Measurements from ENCODE around the gene ATXN1. TPM values are rescaled to one million over a fixed set of nuclear protein-coding genes. Genes with fewer than 3 reads are reported as not detected.

The ATXN1 gene
- total RNA-seq, 4 donors from 2014 or later, result 42.4 to 74.9 (median 52.1) TPM

GRCh38 chr6:16496210-16496609, 265.1 kb downstream of the ATXN1 start:
- no peak for DNase-seq (ENCODE audit: extremely low spot score)
- Histone ChIP-seq H3K27ac (replicated peaks in 1 of 4) (no peak overlapping the region), H3K36me3 (no peaks in the 10 kb centered on the region), H3K9me3 (no peaks in the 10 kb centered on the region), H3K27me3 (no peaks in the 10 kb centered on the region), H3K4me1 (peaks cover 9 to 18% (median 11%) of the 10 kb centered on the region in 4 donors), H3K4me3 (no peak overlapping the region)
- TF ChIP-seq POLR2A (IDR thresholded peaks at IDR 0.05; ENCODE audit: low read depth), result no peak
- TF ChIP-seq EP300 (IDR thresholded peaks at IDR 0.05), result no peak
- TF ChIP-seq CTCF (IDR thresholded peaks at IDR 0.05), result no peak
- no peak for TF ChIP-seq POLR2AphosphoS5 (IDR thresholded peaks at IDR 0.05)
- intact Hi-C loops (cut with DNase I), result no loop called here
- WGBS, result 91% methylated on average over 5 of the region's 5 CpGs

GRCh38 chr6:16494793-16495192, 266.5 kb downstream of the ATXN1 start:
- no peaks in the 10 kb centered on the region for H3K9me3 ChIP-seq
- no peaks in the 10 kb centered on the region for H3K27me3 ChIP-seq
- H3K27ac ChIP-seq (replicated peaks in 1 of 4), result no peak overlapping the region
- H3K4me3 ChIP-seq, result no peak overlapping the region
- intact Hi-C loops (cut with DNase I), result no loop called here
- no peak for DNase-seq (ENCODE audit: extremely low spot score)
- WGBS, result 65% methylated on average over 3 of the region's 3 CpGs
- H3K4me1 ChIP-seq, result peaks cover 9 to 18% (median 11%) of the 10 kb centered on the region in 4 donors
- TF ChIP-seq POLR2A (IDR thresholded peaks at IDR 0.05; ENCODE audit: low read depth) (no peak), CTCF (IDR thresholded peaks at IDR 0.05) (no peak), EP300 (IDR thresholded peaks at IDR 0.05) (no peak), POLR2AphosphoS5 (IDR thresholded peaks at IDR 0.05) (no peak)
- no peaks in the 10 kb centered on the region for H3K36me3 ChIP-seq

- Histone ChIP-seq H3K27ac (replicated peaks in 1 of 4) (no peak overlapping the region), H3K9me3 (no peaks in the 10 kb centered on the region), H3K4me1 (peaks cover 9 to 18% (median 11%) of the 10 kb centered on the region in 4 donors), H3K36me3 (no peaks in the 10 kb centered on the region), H3K4me3 (no peak overlapping the region), H3K27me3 (no peaks in the 10 kb centered on the region)
- no peak for DNase-seq (ENCODE audit: extremely low spot score)
- TF ChIP-seq POLR2AphosphoS5 (IDR thresholded peaks at IDR 0.05) (no peak), POLR2A (IDR thresholded peaks at IDR 0.05; ENCODE audit: low read depth) (no peak), CTCF (IDR thresholded peaks at IDR 0.05) (no peak), EP300 (IDR thresholded peaks at IDR 0.05) (no peak)
- intact Hi-C loops (cut with DNase I), result no loop called here
Measured at GRCh38 chr6:16493802-16494201, 267.5 kb downstream of the ATXN1 start.

GRCh38 chr6:16493112-16493511, 268.1 kb downstream of the ATXN1 start:
- intact Hi-C loops (cut with DNase I), result no loop called here
- no peaks in the 10 kb centered on the region for H3K27me3 ChIP-seq
- no peak for DNase-seq (ENCODE audit: extremely low spot score)
- TF ChIP-seq POLR2A (IDR thresholded peaks at IDR 0.05; ENCODE audit: low read depth) (no peak), EP300 (IDR thresholded peaks at IDR 0.05) (no peak), POLR2AphosphoS5 (IDR thresholded peaks at IDR 0.05) (no peak), CTCF (IDR thresholded peaks at IDR 0.05) (no peak)
- 97% methylated on average over 5 of the region's 5 CpGs for WGBS
- no peak overlapping the region for H3K27ac ChIP-seq (replicated peaks in 1 of 4)
- H3K4me3 ChIP-seq, result no peak overlapping the region
- no peaks in the 10 kb centered on the region for H3K9me3 ChIP-seq
- no peaks in the 10 kb centered on the region for H3K36me3 ChIP-seq
- H3K4me1 ChIP-seq, result peaks cover 9 to 18% (median 11%) of the 10 kb centered on the region in 4 donors

GRCh38 chr6:16491666-16492313, 269.5 kb downstream of the ATXN1 start:
- intact Hi-C loops (cut with DNase I), result no loop called here

More at GRCh38 chr6:16491666-16492313, 269.5 kb downstream of the ATXN1 start:
- H3K9me3 ChIP-seq, result no peaks in the 10 kb centered on the region
- no peaks in the 10 kb centered on the region for H3K27me3 ChIP-seq
- H3K4me1 ChIP-seq, result peaks cover 0 to 6% (median under 1%) of the 10 kb centered on the region in 4 donors
- no peak for TF ChIP-seq POLR2A (IDR thresholded peaks at IDR 0.05; ENCODE audit: low read depth)
- no peak for TF ChIP-seq POLR2AphosphoS5 (IDR thresholded peaks at IDR 0.05)
- no peak for TF ChIP-seq EP300 (IDR thresholded peaks at IDR 0.05)
- TF ChIP-seq CTCF (IDR thresholded peaks at IDR 0.05), result no peak
- H3K4me3 ChIP-seq, result no peak overlapping the region
- H3K27ac ChIP-seq (replicated peaks in 1 of 4), result no peak overlapping the region
- 94% methylated on average over 5 of the region's 5 CpGs for WGBS
- DNase-seq (ENCODE audit: extremely low spot score), result no peak
- H3K36me3 ChIP-seq, result no peaks in the 10 kb centered on the region
